B cell (primary cell): ENCODE results near the gene ANTXR2.

ENCODE experiments used
- CTCF ChIP-seq: fragments of 200-600 bp; IDR thresholded peaks from one replicate; pipeline ENCODE4 v1.8.0; 2022; ENCODE audit warnings: antibody characterized with exemption, mild to moderate bottlenecking
- EZH2 ChIP-seq: IDR thresholded peaks from 2 replicates; pipeline ENCODE4 v1.6.1; 2012; ENCODE audit warnings: borderline replicate concordance, low read depth, mild to moderate bottlenecking, moderate library complexity, low read length; ENCODE audit not compliant: insufficient read depth, poor library complexity, severe bottlenecking

DNA sequence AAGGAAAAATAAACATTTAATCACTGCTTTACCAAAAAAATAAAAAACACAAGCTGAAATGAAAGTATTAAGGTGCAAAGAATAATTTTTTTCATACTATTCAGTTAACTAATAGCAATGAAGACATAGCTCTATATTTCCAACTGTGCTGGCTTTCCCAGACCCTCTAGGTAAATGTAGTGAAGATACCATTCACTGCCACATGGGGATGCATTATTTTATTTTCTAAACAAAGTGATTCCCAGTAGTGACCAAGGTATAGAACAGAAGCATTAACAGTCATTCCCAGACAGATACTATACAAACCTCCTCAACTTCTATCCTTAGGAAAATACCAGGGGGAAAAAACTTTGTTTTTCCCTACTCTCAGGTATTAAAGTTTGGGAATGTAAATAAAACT, 39.4 kb downstream of the ANTXR2 start:
- peak; percentile 11 for TF ChIP-seq CTCF
- no peak for TF ChIP-seq EZH2
